OCI-LY3 (cell line): ENCODE measurements around the gene GSG1.
"Not testable (repeated sequence)": the region's sequence is repeated elsewhere in the genome, so short reads cannot be mapped to it uniquely, and the experiment has no call there.

Experiments
- H2AFZ ChIP-seq: fragments of 200-600, 300-600 bp; shearing (Covaris generic); 2 replicates; pipeline ENCODE4 v1.6.0; 2014; ENCODE audit warnings: antibody characterized with exemption, low read depth, low read length
- H3K27ac ChIP-seq: fragments of 200-600, 300-600 bp; sonication (generic); 2 replicates; pipeline ENCODE4 v1.5.1; 2014; ENCODE audit warnings: mild to moderate bottlenecking, low read length, moderate library complexity, mixed read lengths
- H3K27me3 ChIP-seq: fragments of 200-600, 300-600 bp; sonication (generic); 2 replicates; pipeline ENCODE4 v1.6.1; 2014; ENCODE audit warnings: low read depth, low read length, mixed read lengths
- H3K36me3 ChIP-seq: fragments of 200-600, 300-600 bp; sonication (generic); replicated peaks from 2 replicates; pipeline ENCODE3; 2014; ENCODE audit warnings: low read depth, low read length, mixed read lengths
- H3K4me1 ChIP-seq: fragments of 300-600, 200-600 bp; sonication (generic); 2 replicates; pipeline ENCODE4 v1.6.1; 2014; ENCODE audit warnings: low read length, mixed read lengths
- H3K4me2 ChIP-seq: fragments of 200-600, 300-600 bp; sonication (generic); 2 replicates; pipeline ENCODE4 v1.6.1; 2014; ENCODE audit warnings: low read length, mixed read lengths
- H3K4me3 ChIP-seq: fragments of 300-600, 200-600 bp; sonication (generic); 2 replicates; pipeline ENCODE4 v1.5.1; 2014; ENCODE audit warnings: antibody characterized with exemption, mild to moderate bottlenecking, low read length, moderate library complexity
- H3K79me2 ChIP-seq: fragments of 300-600, 200-600 bp; shearing (Covaris generic); 2 replicates; pipeline ENCODE4 v1.6.1; 2014; ENCODE audit warnings: mild to moderate bottlenecking, low read length, mixed read lengths
- H3K9ac ChIP-seq: fragments of 300-600, 200-600 bp; shearing (Covaris generic); 2 replicates; pipeline ENCODE4 v1.6.0; 2014; ENCODE audit warnings: mild to moderate bottlenecking, low read length, moderate library complexity
- H3K9me3 ChIP-seq: fragments of 200-600, 300-600 bp; shearing (Covaris generic); 2 replicates; pipeline ENCODE4 v1.6.1; 2014; ENCODE audit warnings: low read length, mixed read lengths; ENCODE audit not compliant: insufficient read depth
- H4K20me1 ChIP-seq: fragments of 200-600, 300-600 bp; sonication (generic); 2 replicates; pipeline ENCODE4 v1.6.1; 2016; ENCODE audit warnings: low read length, mixed read lengths; ENCODE audit not compliant: insufficient read depth
- EZH2phosphoT487 ChIP-seq: fragments of 200-600 bp; shearing (Covaris generic); IDR thresholded peaks from 2 replicates; pipeline ENCODE4 v1.6.1; 2018; ENCODE audit warnings: antibody characterized with exemption, mixed run types, low read depth
- TF ChIP-seq, protein P1 (sequence below): fragments of 200-600, 300-600 bp; sonication (generic); IDR thresholded peaks from 2 replicates; pipeline ENCODE4 v1.5.1; 2014; ENCODE audit warnings: antibody characterized with exemption, low read length, low read depth

Gene GSG1

DNA sequence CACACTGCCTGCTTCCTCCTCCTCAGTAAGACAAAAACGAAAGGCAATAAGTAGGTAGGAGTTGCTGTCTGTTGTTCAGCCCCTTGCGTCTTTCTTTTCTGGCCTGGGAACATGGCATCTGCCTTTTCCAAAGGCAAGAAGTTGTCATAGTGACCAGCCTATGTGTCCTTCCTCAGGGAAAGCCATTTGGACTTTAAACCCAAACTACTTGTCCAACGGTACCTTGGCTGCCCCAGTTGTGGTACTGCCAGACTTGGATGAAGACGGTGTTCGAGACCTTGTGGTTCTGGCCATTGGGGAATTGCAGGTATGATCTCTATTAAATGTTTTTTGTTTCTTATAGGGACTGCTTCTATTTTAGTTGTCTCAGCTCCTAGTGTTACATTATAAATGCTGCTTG, 40.8 kb downstream of the GSG1 start:
- Histone ChIP-seq H3K36me3 (no peaks in the 10 kb centered on the region), H4K20me1 (0 out of 2 replicates have a peak, but pooled peaks cover 4% of the 10 kb centered on the region), H2AFZ (no peak overlapping the region), H3K9me3 (no peaks in the 10 kb centered on the region), H3K4me2 (no peak overlapping the region), H3K4me3 (no peak overlapping the region), H3K27me3 (no peaks in the 10 kb centered on the region), H3K27ac (no peak overlapping the region), H3K4me1 (no peaks in the 10 kb centered on the region), H3K79me2 (no peaks in the 10 kb centered on the region), H3K9ac (no peak overlapping the region)
- TF ChIP-seq, protein P1, sequence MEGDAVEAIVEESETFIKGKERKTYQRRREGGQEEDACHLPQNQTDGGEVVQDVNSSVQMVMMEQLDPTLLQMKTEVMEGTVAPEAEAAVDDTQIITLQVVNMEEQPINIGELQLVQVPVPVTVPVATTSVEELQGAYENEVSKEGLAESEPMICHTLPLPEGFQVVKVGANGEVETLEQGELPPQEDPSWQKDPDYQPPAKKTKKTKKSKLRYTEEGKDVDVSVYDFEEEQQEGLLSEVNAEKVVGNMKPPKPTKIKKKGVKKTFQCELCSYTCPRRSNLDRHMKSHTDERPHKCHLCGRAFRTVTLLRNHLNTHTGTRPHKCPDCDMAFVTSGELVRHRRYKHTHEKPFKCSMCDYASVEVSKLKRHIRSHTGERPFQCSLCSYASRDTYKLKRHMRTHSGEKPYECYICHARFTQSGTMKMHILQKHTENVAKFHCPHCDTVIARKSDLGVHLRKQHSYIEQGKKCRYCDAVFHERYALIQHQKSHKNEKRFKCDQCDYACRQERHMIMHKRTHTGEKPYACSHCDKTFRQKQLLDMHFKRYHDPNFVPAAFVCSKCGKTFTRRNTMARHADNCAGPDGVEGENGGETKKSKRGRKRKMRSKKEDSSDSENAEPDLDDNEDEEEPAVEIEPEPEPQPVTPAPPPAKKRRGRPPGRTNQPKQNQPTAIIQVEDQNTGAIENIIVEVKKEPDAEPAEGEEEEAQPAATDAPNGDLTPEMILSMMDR, result no peak
- no peak for TF ChIP-seq EZH2phosphoT487

GRCh38 chr12:13061377-13061776, 42.1 kb downstream of the GSG1 start:
- TF ChIP-seq, protein P1, result no peak
- TF ChIP-seq EZH2phosphoT487, result no peak
- H3K36me3 ChIP-seq, result no peaks in the 10 kb centered on the region
- H3K9ac ChIP-seq, result no peak overlapping the region
- no peak overlapping the region for H2AFZ ChIP-seq
- H3K4me2 ChIP-seq, result no peak overlapping the region
- no peaks in the 10 kb centered on the region for H3K4me1 ChIP-seq
- H3K79me2 ChIP-seq, result no peaks in the 10 kb centered on the region
- H3K4me3 ChIP-seq, result no peak overlapping the region
- 0 out of 2 replicates have a peak, but pooled peaks cover 4% of the 10 kb centered on the region for H4K20me1 ChIP-seq
- no peaks in the 10 kb centered on the region for H3K9me3 ChIP-seq
- H3K27me3 ChIP-seq, result no peaks in the 10 kb centered on the region
- no peak overlapping the region for H3K27ac ChIP-seq

DNA sequence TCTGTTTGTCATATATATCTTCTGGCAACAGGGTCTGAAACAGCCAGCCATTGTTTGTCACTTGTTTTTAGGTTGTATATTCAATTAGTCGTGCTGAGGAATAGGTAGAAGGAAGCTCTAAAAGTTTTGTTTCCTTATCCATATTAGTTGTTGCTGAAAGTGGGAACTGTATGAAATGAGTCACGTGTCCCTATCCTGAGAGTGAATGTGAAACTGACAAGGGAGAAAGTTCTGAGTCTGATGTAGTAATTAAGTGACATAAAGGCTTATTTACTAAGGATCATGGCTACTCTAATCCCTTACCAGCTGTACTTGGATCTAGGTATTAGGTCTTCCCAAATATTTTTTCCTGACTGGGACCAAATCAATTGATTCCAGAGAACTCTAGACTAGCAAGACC, 42.9 kb downstream of the GSG1 start:
- H3K4me2 ChIP-seq, result no peak overlapping the region
- no peaks in the 10 kb centered on the region for H3K27me3 ChIP-seq
- H3K4me1 ChIP-seq, result no peaks in the 10 kb centered on the region
- 0 out of 2 replicates have a peak, but pooled peaks cover 4% of the 10 kb centered on the region for H4K20me1 ChIP-seq
- no peaks in the 10 kb centered on the region for H3K9me3 ChIP-seq
- H3K36me3 ChIP-seq, result no peaks in the 10 kb centered on the region
- no peak overlapping the region for H2AFZ ChIP-seq
- H3K27ac ChIP-seq, result no peak overlapping the region
- TF ChIP-seq, protein P1, result no peak
- no peak for TF ChIP-seq EZH2phosphoT487
- no peaks in the 10 kb centered on the region for H3K79me2 ChIP-seq
- H3K9ac ChIP-seq, result no peak overlapping the region
- H3K4me3 ChIP-seq, result no peak overlapping the region

GRCh38 chr12:13053617-13054016, 49.9 kb downstream of the GSG1 start:
- H3K4me2 ChIP-seq, H2AFZ ChIP-seq, H4K20me1 ChIP-seq, H3K4me1 ChIP-seq, H3K27me3 ChIP-seq, H3K4me3 ChIP-seq, H3K9ac ChIP-seq, H3K9me3 ChIP-seq, H3K27ac ChIP-seq, H3K79me2 ChIP-seq, H3K36me3 ChIP-seq: not testable (repeated sequence)

DNA sequence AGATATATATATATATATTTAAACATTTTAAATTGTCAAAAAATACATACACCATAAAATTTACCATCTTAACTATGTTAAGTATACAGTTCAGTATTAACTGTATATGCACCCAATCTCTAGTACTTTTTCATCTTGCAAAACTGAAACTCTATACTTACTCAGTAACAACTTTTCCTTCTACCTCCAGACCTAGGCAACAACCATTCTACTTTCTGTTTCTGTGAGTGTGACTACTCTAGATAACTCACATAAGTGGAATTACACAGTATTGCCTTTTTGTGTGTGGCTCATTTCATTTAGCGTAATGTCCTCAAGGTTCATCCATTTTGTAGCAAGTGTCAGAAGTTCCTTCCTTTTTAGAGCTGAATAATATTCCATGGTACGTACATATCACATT, 51.0 kb downstream of the GSG1 start:
- no peak overlapping the region for H3K4me3 ChIP-seq

More for the DNA sequence above, 51.0 kb downstream of the GSG1 start:
- H3K9ac ChIP-seq, result no peak overlapping the region
- no peaks in the 10 kb centered on the region; the same call in 1 of the 2 replicates for H3K9me3 ChIP-seq
- no peak overlapping the region for H2AFZ ChIP-seq
- no peak overlapping the region for H3K4me2 ChIP-seq
- H3K4me1 ChIP-seq, result no peaks in the 10 kb centered on the region
- H3K79me2 ChIP-seq, result no peaks in the 10 kb centered on the region
- no peaks in the 10 kb centered on the region for H3K36me3 ChIP-seq
- no peaks in the 10 kb centered on the region for H4K20me1 ChIP-seq
- no peak for TF ChIP-seq EZH2phosphoT487
- TF ChIP-seq, protein P1, result no peak
- no peak overlapping the region for H3K27ac ChIP-seq
- H3K27me3 ChIP-seq, result no peaks in the 10 kb centered on the region
